ENCODE data around the gene LAIR1. TPM values are rescaled to one million over a fixed set of nuclear protein-coding genes. Genes with fewer than 3 reads are reported as not detected.

The LAIR1 gene
- total RNA-seq, 1 experiment from 2014 or later, result not detected

DNA sequence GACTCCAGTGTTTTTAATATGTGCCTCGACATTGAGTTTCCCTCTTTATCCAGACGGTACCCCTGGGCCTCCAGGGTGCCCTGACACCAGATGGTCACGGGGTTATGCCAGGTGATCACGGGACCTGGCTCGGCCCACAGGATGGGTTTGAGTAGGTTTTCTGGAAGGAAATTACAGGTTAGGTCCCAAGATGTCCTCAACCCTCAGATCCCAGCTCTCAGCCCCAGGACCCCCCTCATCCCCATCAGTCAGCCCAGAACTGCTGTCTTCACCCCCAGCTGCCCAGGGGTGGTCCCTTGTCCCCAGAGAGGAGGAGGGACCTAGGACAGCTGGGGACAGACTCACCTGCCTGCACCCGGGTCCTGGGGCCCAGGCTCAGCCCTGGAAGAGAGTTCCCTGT, 26.2 kb downstream of the LAIR1 start:
- no TSS peak for BruUV-seq (replicated peaks)
- Histone ChIP-seq H3K4me3 (no peak overlapping the region), H3K27ac (no peak overlapping the region), H2AFZ (no peak overlapping the region), H4K20me1 (ENCODE audit: insufficient read depth) (no peaks in the 10 kb centered on the region), H3K36me3 (ENCODE audit: low read depth) (no peaks in the 10 kb centered on the region), H3K9me3 (ENCODE audit: insufficient read depth, low read depth) (no peaks in the 10 kb centered on the region), H3K4me2 (no peak overlapping the region), H3K4me1 (replicated peaks; ENCODE audit: insufficient read depth) (no peaks in the 10 kb centered on the region), H3K9me2 (ENCODE audit: insufficient read depth) (no peaks in the 10 kb centered on the region), H3K27me3 (ENCODE audit: insufficient read depth, low read depth) (peaks cover 95% of the 10 kb centered on the region), H3F3A (ENCODE audit: insufficient read depth, low read depth) (no peaks in the 10 kb centered on the region), H3K79me2 (ENCODE audit: low read depth) (no peaks in the 10 kb centered on the region)
- intact Hi-C loops (cut with micrococcal nuclease; ENCODE audit: unreplicated experiment), result no loop called here
- TF ChIP-seq EZH2 (IDR thresholded peaks at IDR 0.05; ENCODE audit: low read depth), result no peak
- no peak for TF ChIP-seq CTCF (conservative IDR thresholded peaks at IDR 0.05)
- no peak for DNase-seq
- CTCF ChIA-PET, result no interaction called here
- POLR2A ChIA-PET (ENCODE audit: unreplicated experiment), result no interaction called here

- no peaks in the 10 kb centered on the region for H3K4me1 ChIP-seq (replicated peaks; ENCODE audit: insufficient read depth)
- BruUV-seq (replicated peaks), result no TSS peak
- CTCF ChIA-PET, result no interaction called here
- no peak overlapping the region for H3K4me2 ChIP-seq
- TF ChIP-seq CTCF (conservative IDR thresholded peaks at IDR 0.05), result no peak
- no peak for TF ChIP-seq EZH2 (IDR thresholded peaks at IDR 0.05; ENCODE audit: low read depth)
- intact Hi-C loops (cut with micrococcal nuclease; ENCODE audit: unreplicated experiment), result no loop called here
- DNase-seq, result no peak
- H3K36me3 ChIP-seq (ENCODE audit: low read depth), result no peaks in the 10 kb centered on the region
- H3K9me2 ChIP-seq (ENCODE audit: insufficient read depth), result no peaks in the 10 kb centered on the region
- no peak overlapping the region for H3K4me3 ChIP-seq
- H3K27me3 ChIP-seq (ENCODE audit: insufficient read depth, low read depth), result peaks cover 96% of the 10 kb centered on the region
- no peak overlapping the region for H3K27ac ChIP-seq
- H3K79me2 ChIP-seq (ENCODE audit: low read depth), result no peaks in the 10 kb centered on the region
- H3F3A ChIP-seq (ENCODE audit: insufficient read depth, low read depth), result no peaks in the 10 kb centered on the region
- POLR2A ChIA-PET (ENCODE audit: unreplicated experiment), result no interaction called here
- no peaks in the 10 kb centered on the region for H4K20me1 ChIP-seq (ENCODE audit: insufficient read depth)
- H2AFZ ChIP-seq, result no peak overlapping the region
- no peaks in the 10 kb centered on the region for H3K9me3 ChIP-seq (ENCODE audit: insufficient read depth, low read depth)
These were observed 26.9 kb downstream of the LAIR1 start for GRCh38 chr19:54337858-54338230.

- TF ChIP-seq CTCF (conservative IDR thresholded peaks at IDR 0.05) (no peak), EZH2 (IDR thresholded peaks at IDR 0.05; ENCODE audit: low read depth) (no peak)
- Histone ChIP-seq H3K27ac (no peak overlapping the region), H3K27me3 (ENCODE audit: insufficient read depth, low read depth) (peaks cover 97% of the 10 kb centered on the region), H4K20me1 (ENCODE audit: insufficient read depth) (no peaks in the 10 kb centered on the region), H3K9me2 (ENCODE audit: insufficient read depth) (no peaks in the 10 kb centered on the region), H3K79me2 (ENCODE audit: low read depth) (no peaks in the 10 kb centered on the region), H3K36me3 (ENCODE audit: low read depth) (no peaks in the 10 kb centered on the region), H3K4me1 (replicated peaks; ENCODE audit: insufficient read depth) (no peaks in the 10 kb centered on the region), H3K4me3 (no peak overlapping the region), H3F3A (ENCODE audit: insufficient read depth, low read depth) (no peaks in the 10 kb centered on the region), H3K9me3 (ENCODE audit: insufficient read depth, low read depth) (no peaks in the 10 kb centered on the region), H3K4me2 (no peak overlapping the region), H2AFZ (no peak overlapping the region)
- BruUV-seq (replicated peaks), result no TSS peak
- intact Hi-C loops (cut with micrococcal nuclease; ENCODE audit: unreplicated experiment), result no loop called here
- no peak for DNase-seq
- ChIA-PET POLR2A (ENCODE audit: unreplicated experiment) (no interaction called here), CTCF (no interaction called here)
These were observed 27.6 kb downstream of the LAIR1 start for GRCh38 chr19:54336893-54337857.

Data from PC-9 (cell line).